Endothelial cell of umbilical vein (primary cell): ENCODE measurements around the gene ARHGAP10. TPM values are rescaled to one million over a fixed set of nuclear protein-coding genes. Genes with fewer than 3 reads are reported as not detected.

Experiments used
- BruUV-seq: library from RNA; stranded (reverse); fragments of 400-500 nt; replicated peaks from 2 replicates; lab custom pipeline; 2021; lab: Mats Ljungman, UMichigan
- CTCF ChIA-PET: fragments of 300-600, 350-600 bp; sonication (Branson Sonifier 250); formaldehyde crosslinking; loops from one replicate; lab custom pipeline; 2021; ENCODE audit warnings: antibody characterized with exemption, inconsistent platforms; lab: Charles Lee
- POLR2A ChIA-PET: fragments of 300-600, 350-600 bp; sonication (Branson Sonifier 250); formaldehyde crosslinking; loops from one replicate; lab custom pipeline; 2021; ENCODE audit warnings: antibody characterized with exemption, inconsistent platforms; lab: Charles Lee
- DNase-seq: peaks from one replicate; pipeline ENCODE4 v3.0.0-alpha.2; 2011; ENCODE audit warnings: low read depth, low spot score
- FAIRE-seq: peaks from 2 replicates; lab custom pipeline; 2011; peaks lifted over from hg19 to GRCh38; lab: Jason Lieb, UNC
- H2AFZ ChIP-seq: 2 replicates; pipeline ENCODE4 v1.6.0; 2012; ENCODE audit warnings: low read depth, low read length, control low read depth, inconsistent platforms
- H3K27ac ChIP-seq: 2 replicates; pipeline ENCODE4 v1.5.1; 2011; ENCODE audit warnings: low read depth, mild to moderate bottlenecking, control low read depth, low read length, moderate library complexity; ENCODE audit not compliant: insufficient read depth
- H3K27me3 ChIP-seq, 2 experiments: 2 replicates each; pipeline versions ENCODE4 v1.6.0 to v1.6.1; 2011; ENCODE audit warnings: low read length in 2 of 2, mixed read lengths in 1 of 2; ENCODE audit not compliant: control insufficient read depth in 2 of 2, insufficient read depth in 2 of 2
- H3K36me3 ChIP-seq, 2 experiments: 2 replicates in 1 of 2; 3 replicates in 1 of 2; pipeline ENCODE4 v1.5.1; 2011; ENCODE audit warnings: low read length in 2 of 2, mild to moderate bottlenecking in 1 of 2, moderate library complexity in 1 of 2; ENCODE audit not compliant: control insufficient read depth in 2 of 2, insufficient read depth in 2 of 2; ENCODE audit errors: extremely low read depth in 1 of 2
- H3K4me1 ChIP-seq: 3 replicates; pipeline ENCODE4 v1.5.1; 2011; ENCODE audit warnings: mild to moderate bottlenecking, low read length; ENCODE audit not compliant: control insufficient read depth, insufficient read depth; ENCODE audit errors: extremely low read depth
- H3K4me2 ChIP-seq: 2 replicates; pipeline ENCODE4 v1.6.1; 2011; ENCODE audit warnings: low read length, control low read depth, mixed read lengths; ENCODE audit not compliant: insufficient read depth
- H3K4me3 ChIP-seq, 3 experiments: fragments of 200-600 bp in 1 of 3; sonication (generic), shearing (Covaris generic) in 1 of 3; replicated peaks in 1 of 3; 2 replicates each; pipeline ENCODE4 v1.5.1; 2011 to 2016; ENCODE audit warnings: control low read depth in 3 of 3, low read length in 3 of 3, mild to moderate bottlenecking in 2 of 3, inconsistent platforms in 1 of 3, low read depth in 1 of 3, moderate library complexity in 1 of 3; ENCODE audit not compliant: insufficient read depth in 1 of 3
- H3K79me2 ChIP-seq: 2 replicates; pipeline ENCODE4 v1.6.0; 2012; ENCODE audit warnings: low read length, inconsistent platforms; ENCODE audit not compliant: control insufficient read depth, insufficient read depth
- H3K9ac ChIP-seq: replicated peaks from 2 replicates; pipeline ENCODE3; 2011; ENCODE audit warnings: low read length, control low read depth; ENCODE audit not compliant: insufficient read depth; ENCODE audit errors: extremely low read depth
- H3K9me1 ChIP-seq: replicated peaks from 3 replicates; pipeline ENCODE4 v1.6.0; 2011; ENCODE audit warnings: mild to moderate bottlenecking, low read length; ENCODE audit not compliant: control insufficient read depth, insufficient read depth; ENCODE audit errors: extremely low read depth
- H3K9me3 ChIP-seq: replicated peaks from 2 replicates; pipeline ENCODE4 v1.5.1; 2012; ENCODE audit warnings: low read length, inconsistent platforms; ENCODE audit not compliant: control insufficient read depth, insufficient read depth
- H4K20me1 ChIP-seq: replicated peaks from 2 replicates; pipeline ENCODE3; 2011; ENCODE audit warnings: mild to moderate bottlenecking, low read length; ENCODE audit not compliant: control insufficient read depth, insufficient read depth; ENCODE audit errors: extremely low read depth
- EZH2 ChIP-seq: IDR thresholded peaks from 2 replicates; pipeline ENCODE4 v1.6.1; 2012; ENCODE audit warnings: borderline replicate concordance, low read depth, mild to moderate bottlenecking, moderate library complexity, low read length, inconsistent platforms; ENCODE audit not compliant: severe bottlenecking
- FOS ChIP-seq: IDR thresholded peaks from 2 replicates; pipeline ENCODE4 v1.6.1; 2011; ENCODE audit warnings: mild to moderate bottlenecking, low read length, moderate library complexity, borderline replicate concordance; ENCODE audit not compliant: insufficient read depth
- GATA2 ChIP-seq: IDR thresholded peaks from 2 replicates; pipeline ENCODE4 v1.7.0; 2011; ENCODE audit warnings: low read depth, mild to moderate bottlenecking, moderate library complexity, mixed read lengths, low read length; ENCODE audit not compliant: insufficient read length, insufficient read depth
- JUN ChIP-seq: IDR thresholded peaks from 2 replicates; pipeline ENCODE4 v1.6.1; 2011; ENCODE audit warnings: borderline replicate concordance, low read depth; ENCODE audit not compliant: insufficient read length, insufficient read depth
- MYC ChIP-seq: IDR thresholded peaks from one replicate; pipeline ENCODE4 v1.6.1; 2011; ENCODE audit warnings: mild to moderate bottlenecking, low read depth, low read length
- POLR2A ChIP-seq: IDR thresholded peaks from 2 replicates; pipeline ENCODE4 v1.6.1; 2012; ENCODE audit warnings: low read depth, mild to moderate bottlenecking, control low read depth, low read length
- POLR2AphosphoS5 ChIP-seq: IDR thresholded peaks from 2 replicates; pipeline ENCODE4 v1.6.1; 2012; ENCODE audit warnings: low read depth, mild to moderate bottlenecking, control low read depth, low read length, moderate library complexity; ENCODE audit not compliant: insufficient read depth
- dilution Hi-C: fragments of 300-500 bp; cut with MboI; formaldehyde crosslinking; loops from one replicate; pipeline ENCODE4 v1.15.0; 2019; ENCODE audit warnings: low sequenced_read_pairs; ENCODE audit not compliant: extremely low pct_ligation_motif_present
- intact Hi-C: fragments of 100-400 bp; cut with micrococcal nuclease; formaldehyde crosslinking; loops from one replicate; pipeline ENCODE4 v1.10.0; 2022
- polyA plus RNA-seq, 4 experiments: library from polyadenylated mRNA; depleted of rRNA in 3 of 4; stranded (reverse) in 3 of 4; unstranded in 1 of 4; fragments of >200 nt; gene quantifications; 2 replicates each; pipeline versions ENCODE4 v1.2.1 to v1.2.3, GENCODE V29; 2011 to 2012; ENCODE audit warnings: missing spikeins in 1 of 4
- total RNA-seq: library from RNA; stranded (reverse); gene quantifications from 2 replicates; pipeline ENCODE4 v1.2.3, GENCODE V29; 2021
- TF ChIP-seq, protein P1 (sequence below): IDR thresholded peaks from 2 replicates; pipeline ENCODE4 v1.6.1; 2011; ENCODE audit not compliant: insufficient read depth, insufficient read length
- TF ChIP-seq, protein P2 (sequence below), 2 donors: IDR thresholded peaks; 1 replicate in 1 of 2; 2 replicates in 1 of 2; pipeline ENCODE4 v1.5.1; 2011; ENCODE audit warnings: low read length in 2 of 2, mild to moderate bottlenecking in 2 of 2, moderate library complexity in 2 of 2, control low read depth in 1 of 2, inconsistent platforms in 1 of 2, low read depth in 1 of 2; ENCODE audit not compliant: insufficient read depth in 1 of 2; ENCODE audit errors: extremely low read depth in 1 of 2

Gene ARHGAP10
- total and polyA plus RNA-seq, 2 donors (not counting 3 experiments of a cell fraction or from before 2014, with no cell fraction given) = 20.4 to 36.7 TPM

DNA sequence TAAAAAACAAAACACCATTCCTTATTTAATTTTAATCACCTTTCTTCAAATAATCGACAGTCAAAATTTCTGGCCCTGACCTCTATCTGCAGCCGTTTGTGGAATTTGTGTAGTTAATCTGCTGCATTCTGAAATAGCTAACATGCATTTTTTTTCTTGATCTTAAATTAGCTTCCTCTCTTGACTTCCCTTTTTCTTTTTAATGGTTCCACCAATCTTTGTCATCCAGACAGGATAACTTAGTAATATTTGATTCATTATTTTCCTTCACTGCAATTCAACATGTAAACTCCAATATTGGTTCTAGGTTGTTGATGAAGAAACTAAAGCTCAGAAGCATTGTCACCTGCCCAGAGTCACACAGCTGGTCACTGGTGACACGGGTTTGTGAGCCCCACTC, 77.3 kb downstream of the ARHGAP10 start:
- Histone ChIP-seq H3K4me2 (no peak overlapping the region), H3K79me2 (peaks cover 12% of the 10 kb centered on the region), H3K4me1 (no peaks in the 10 kb centered on the region), H3K36me3 (no peaks in the 10 kb centered on the region), H3K9me3 (no peaks in the 10 kb centered on the region), H4K20me1 (peaks cover 2% of the 10 kb centered on the region), H3K9ac (no peak overlapping the region), H3K9me1 (no peaks in the 10 kb centered on the region), H3K27me3 (no peaks in the 10 kb centered on the region), H3K27ac (no peak overlapping the region), H2AFZ (no peak overlapping the region), H3K4me3 (no peak overlapping the region)
- DNase-seq (no peak), FAIRE-seq (no peak)
- POLR2A ChIA-PET = no interaction called here
- dilution Hi-C loops = no loop called here
- BruUV-seq = no TSS peak
- TF ChIP-seq POLR2AphosphoS5 = no peak
- TF ChIP-seq, protein P1, sequence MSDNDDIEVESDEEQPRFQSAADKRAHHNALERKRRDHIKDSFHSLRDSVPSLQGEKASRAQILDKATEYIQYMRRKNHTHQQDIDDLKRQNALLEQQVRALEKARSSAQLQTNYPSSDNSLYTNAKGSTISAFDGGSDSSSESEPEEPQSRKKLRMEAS = no peak
- TF ChIP-seq, protein P2, sequence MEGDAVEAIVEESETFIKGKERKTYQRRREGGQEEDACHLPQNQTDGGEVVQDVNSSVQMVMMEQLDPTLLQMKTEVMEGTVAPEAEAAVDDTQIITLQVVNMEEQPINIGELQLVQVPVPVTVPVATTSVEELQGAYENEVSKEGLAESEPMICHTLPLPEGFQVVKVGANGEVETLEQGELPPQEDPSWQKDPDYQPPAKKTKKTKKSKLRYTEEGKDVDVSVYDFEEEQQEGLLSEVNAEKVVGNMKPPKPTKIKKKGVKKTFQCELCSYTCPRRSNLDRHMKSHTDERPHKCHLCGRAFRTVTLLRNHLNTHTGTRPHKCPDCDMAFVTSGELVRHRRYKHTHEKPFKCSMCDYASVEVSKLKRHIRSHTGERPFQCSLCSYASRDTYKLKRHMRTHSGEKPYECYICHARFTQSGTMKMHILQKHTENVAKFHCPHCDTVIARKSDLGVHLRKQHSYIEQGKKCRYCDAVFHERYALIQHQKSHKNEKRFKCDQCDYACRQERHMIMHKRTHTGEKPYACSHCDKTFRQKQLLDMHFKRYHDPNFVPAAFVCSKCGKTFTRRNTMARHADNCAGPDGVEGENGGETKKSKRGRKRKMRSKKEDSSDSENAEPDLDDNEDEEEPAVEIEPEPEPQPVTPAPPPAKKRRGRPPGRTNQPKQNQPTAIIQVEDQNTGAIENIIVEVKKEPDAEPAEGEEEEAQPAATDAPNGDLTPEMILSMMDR (IDR thresholded peaks at IDR 0.05; ENCODE audit: extremely low read depth in 1 of 2, insufficient read depth in 1 of 2, low read depth in 1 of 2, low read length in 2 of 2) = no peak
- TF ChIP-seq EZH2 = no peak
- no peak for TF ChIP-seq POLR2A
- intact Hi-C loops = no loop called here
- CTCF ChIA-PET = interaction anchor here (1.0 to 1.6 kb wide), 2 partner anchors 39 to 58 kb away, joined by 3 read pairs; no protein-coding TSS in a partner anchor

DNA sequence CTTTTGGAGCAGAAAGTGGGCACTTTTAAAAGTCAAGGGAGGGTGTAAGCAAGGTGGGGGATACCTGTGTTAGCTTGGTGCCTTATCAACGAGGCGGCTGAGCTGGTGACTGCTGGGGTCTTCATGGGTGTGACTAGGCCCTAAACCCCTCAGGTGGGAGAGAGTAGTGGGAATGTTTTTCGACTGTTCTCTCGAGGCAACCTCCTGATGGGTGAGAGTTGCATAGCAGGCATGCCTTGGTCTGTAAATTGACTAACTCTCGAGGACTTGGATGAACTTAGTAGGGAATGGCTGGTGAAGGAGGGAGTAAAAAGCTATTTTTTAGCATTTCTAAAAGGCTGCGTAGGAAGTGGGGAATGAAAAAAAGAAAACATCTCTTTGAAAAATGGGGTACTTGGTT, 80.0 kb downstream of the ARHGAP10 start:
- Histone ChIP-seq H3K9me3 (no peaks in the 10 kb centered on the region), H3K27me3 (no peaks in the 10 kb centered on the region), H3K27ac (no peak overlapping the region), H3K4me3 (no peak overlapping the region), H3K9ac (no peak overlapping the region), H3K4me1 (no peaks in the 10 kb centered on the region), H3K9me1 (no peaks in the 10 kb centered on the region), H3K79me2 (peaks cover 9% of the 10 kb centered on the region), H2AFZ (no peak overlapping the region), H4K20me1 (peaks cover 2% of the 10 kb centered on the region), H3K4me2 (no peak overlapping the region), H3K36me3 (no peaks in the 10 kb centered on the region)
- intact Hi-C loops (no loop called here), dilution Hi-C loops (no loop called here)
- DNase-seq (no peak), FAIRE-seq (no peak)
- CTCF ChIA-PET = interaction anchor here (0.7 to 2.0 kb wide), 3 partner anchors 55 to 128 kb away, joined by 3 to 8 read pairs (median 3); partner anchors contain the start of genes ARHGAP10 and PRMT9
- POLR2A ChIA-PET = no interaction called here
- TF ChIP-seq, protein P1 = no peak
- TF ChIP-seq POLR2AphosphoS5 = no peak
- no peak for TF ChIP-seq EZH2
- TF ChIP-seq, protein P2 (IDR thresholded peaks at IDR 0.05; ENCODE audit: extremely low read depth in 1 of 2, insufficient read depth in 1 of 2, low read depth in 1 of 2, low read length in 2 of 2) = no peak
- TF ChIP-seq FOS = no peak
- no peak for TF ChIP-seq POLR2A
- TF ChIP-seq JUN = no peak
- TF ChIP-seq MYC = no peak
- no peak for TF ChIP-seq GATA2
- no TSS peak for BruUV-seq
